Activated CD8-positive, alpha-beta memory T cell treated with anti-CD3 and anti-CD28 coated beads, Interleukin-2, amount 50 U/mL, for 4 hours (primary cell): ENCODE data around the gene DCP2.

ENCODE experiments used
- DNase-seq: peaks from one replicate; pipeline ENCODE4 v3.0.0-alpha.2; 2020

DCP2 gene

GRCh38 chr5:112968411-112969106 is 8.0 kb upstream of the DCP2 start:
- DNase-seq: no peak

GRCh38 chr5:112971276-112971675 is 5.3 kb upstream of the DCP2 start:
- DNase-seq: no peak

GRCh38 chr5:112973036-112973435 is 3.6 kb upstream of the DCP2 start:
- DNase-seq: no peak

- DNase-seq: no peak
Observed at GRCh38 chr5:112973904-112974303, 2.7 kb upstream of the DCP2 start.

GRCh38 chr5:112974901-112975300 is 1.7 kb upstream of the DCP2 start:
- no peak for DNase-seq

- DNase-seq: no peak
Observed at GRCh38 chr5:112975721-112976431, 722 bp upstream of the DCP2 start.

GRCh38 chr5:112977440-112977861 is 853 bp downstream of the DCP2 start:
- no peak for DNase-seq

- no peak for DNase-seq
Observed at GRCh38 chr5:112978836-112979235, 2.2 kb downstream of the DCP2 start.

- no peak for DNase-seq
Observed at GRCh38 chr5:112979723-112980122, 3.1 kb downstream of the DCP2 start.

GRCh38 chr5:112983363-112983762 is 6.8 kb downstream of the DCP2 start:
- no peak for DNase-seq

- no peak for DNase-seq
Observed at GRCh38 chr5:112986224-112986623, 9.6 kb downstream of the DCP2 start.

GRCh38 chr5:112995764-112996618 is 19.4 kb downstream of the DCP2 start:
- DNase-seq: peak; percentile 81

GRCh38 chr5:112996830-112997374 is 20.3 kb downstream of the DCP2 start:
- DNase-seq: no peak

- no peak for DNase-seq
Observed at GRCh38 chr5:112998296-112998695, 21.7 kb downstream of the DCP2 start.

GRCh38 chr5:113000466-113000865 is 23.9 kb downstream of the DCP2 start:
- no peak for DNase-seq

- DNase-seq: no peak
Observed at GRCh38 chr5:113002423-113002822, 25.8 kb downstream of the DCP2 start.

GRCh38 chr5:113003763-113004162 is 27.2 kb downstream of the DCP2 start:
- no peak for DNase-seq

- no peak for DNase-seq
Observed at GRCh38 chr5:113005454-113005853, 28.9 kb downstream of the DCP2 start.

GRCh38 chr5:113017881-113018635 is 41.5 kb downstream of the DCP2 start:
- DNase-seq: no peak

- no peak for DNase-seq
Observed at GRCh38 chr5:113020461-113021273, 44.1 kb downstream of the DCP2 start.

GRCh38 chr5:113022661-113023060 is 46.1 kb downstream of the DCP2 start:
- DNase-seq: no peak
